OCI-LY1 (cell line): ENCODE data around the gene ARHGAP22.

ENCODE experiments used
- H2AFZ ChIP-seq: fragments of 200-600 bp; sonication (generic), shearing (Covaris generic); 2 replicates; pipeline ENCODE4 v1.6.0; 2014; ENCODE audit warnings: antibody characterized with exemption, mild to moderate bottlenecking, low read length
- H3F3A ChIP-seq: fragments of 200-600 bp; sonication (generic), shearing (Covaris generic); 2 replicates; pipeline ENCODE4 v1.6.0; 2014; ENCODE audit warnings: mild to moderate bottlenecking, antibody characterized with exemption, low read length, moderate library complexity; ENCODE audit not compliant: insufficient read depth
- H3K27ac ChIP-seq: fragments of 200-600 bp; sonication (generic); 2 replicates; pipeline ENCODE4 v1.5.1; 2014; ENCODE audit warnings: low read length, mixed run types, mild to moderate bottlenecking, low read depth; ENCODE audit not compliant: poor library complexity, severe bottlenecking
- H3K27me3 ChIP-seq: fragments of 200-600 bp; sonication (generic); 2 replicates; pipeline ENCODE4 v1.6.0; 2014; ENCODE audit warnings: antibody characterized with exemption, mild to moderate bottlenecking, low read length, moderate library complexity; ENCODE audit not compliant: insufficient read depth
- H3K36me3 ChIP-seq: fragments of 200-600 bp; sonication (generic); 2 replicates; pipeline ENCODE4 v1.6.1; 2014; ENCODE audit warnings: mild to moderate bottlenecking, antibody characterized with exemption, low read length, moderate library complexity, mixed read lengths; ENCODE audit not compliant: insufficient read depth
- H3K4me1 ChIP-seq: fragments of 200-600 bp; sonication (generic); 2 replicates; pipeline ENCODE4 v1.5.1; 2014; ENCODE audit warnings: mild to moderate bottlenecking, low read length, moderate library complexity; ENCODE audit not compliant: insufficient read depth, severe bottlenecking
- H3K4me2 ChIP-seq: fragments of 200-600 bp; sonication (generic), shearing (Covaris generic); 2 replicates; pipeline ENCODE4 v1.6.1; 2014; ENCODE audit warnings: low read length
- H3K4me3 ChIP-seq: fragments of 200-600 bp; sonication (generic); 2 replicates; pipeline ENCODE4 v1.5.1; 2014; ENCODE audit warnings: low read length, low read depth, mild to moderate bottlenecking, mixed read lengths; ENCODE audit not compliant: poor library complexity, severe bottlenecking
- H3K79me2 ChIP-seq: fragments of 200-600 bp; shearing (Covaris generic); 2 replicates; pipeline ENCODE4 v1.6.1; 2016; ENCODE audit warnings: mixed run types, low read length, mixed read lengths; ENCODE audit not compliant: insufficient read depth
- H3K9ac ChIP-seq: fragments of 200-600 bp; sonication (generic), shearing (Covaris generic); 2 replicates; pipeline ENCODE4 v1.6.1; 2014; ENCODE audit warnings: mild to moderate bottlenecking, low read length, mixed read lengths
- H3K9me2 ChIP-seq: fragments of 200-600 bp; sonication (generic), shearing (Covaris generic); 2 replicates; pipeline ENCODE4 v1.6.1; 2014; ENCODE audit warnings: low read depth, mild to moderate bottlenecking, low read length, mixed read lengths
- H3K9me3 ChIP-seq: fragments of 200-600 bp; shearing (Covaris generic); 2 replicates; pipeline ENCODE4 v1.6.1; 2014; ENCODE audit warnings: low read length, mixed read lengths
- H4K20me1 ChIP-seq: fragments of 200-600 bp; sonication (generic), shearing (Covaris generic); 2 replicates; pipeline ENCODE4 v1.6.0; 2016; ENCODE audit warnings: mild to moderate bottlenecking, low read length; ENCODE audit not compliant: insufficient read depth
- CTCF ChIP-seq: fragments of 200-600 bp; sonication (generic), shearing (Covaris generic); IDR thresholded peaks from 2 replicates; pipeline ENCODE4 v1.5.1; 2017; ENCODE audit warnings: mild to moderate bottlenecking, antibody characterized with exemption, low read length, moderate library complexity, mixed read lengths
- EZH2 ChIP-seq: fragments of 200-600 bp; sonication (generic), shearing (Covaris generic); IDR thresholded peaks from 2 replicates; pipeline ENCODE4 v1.8.0; 2017; ENCODE audit warnings: borderline replicate concordance, mixed run types, mild to moderate bottlenecking, antibody characterized with exemption, low read length, moderate library complexity, mixed read lengths

Gene ARHGAP22

DNA sequence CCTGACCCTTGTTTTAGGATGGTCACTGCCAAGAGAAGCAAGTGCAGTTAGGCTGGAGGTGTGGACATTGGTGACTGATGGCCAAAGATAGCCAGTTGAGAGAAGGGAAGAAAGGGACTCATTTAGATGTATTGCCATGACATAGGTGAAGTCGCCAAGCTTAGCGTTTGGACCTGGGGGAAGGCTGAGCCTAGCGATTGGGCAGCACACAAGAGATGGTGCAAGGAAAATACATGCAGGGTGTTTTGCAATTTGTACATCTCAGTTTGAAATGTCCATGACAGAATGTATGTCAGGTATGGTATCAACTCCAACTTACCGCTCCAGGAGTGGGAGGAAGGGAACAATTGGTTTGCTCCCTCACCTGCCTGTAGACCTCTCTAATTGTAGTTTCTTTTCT lies 164.1 kb downstream of the ARHGAP22 start:
- Histone ChIP-seq H3F3A (no peaks in the 10 kb centered on the region), H3K9ac (no peak overlapping the region), H2AFZ (no peak overlapping the region), H3K4me1 (no peaks in the 10 kb centered on the region), H3K9me2 (no peaks in the 10 kb centered on the region), H3K4me2 (no peak overlapping the region), H3K79me2 (no peaks in the 10 kb centered on the region), H3K9me3 (no peaks in the 10 kb centered on the region), H3K27me3 (no peaks in the 10 kb centered on the region), H3K36me3 (no peaks in the 10 kb centered on the region), H3K27ac (no peak overlapping the region), H3K4me3 (no peak overlapping the region), H4K20me1 (no peaks in the 10 kb centered on the region)
- no peak for TF ChIP-seq EZH2
- TF ChIP-seq CTCF: no peak

GRCh38 chr10:48439581-48440041 lies 165.3 kb downstream of the ARHGAP22 start:
- no peaks in the 10 kb centered on the region for H3F3A ChIP-seq
- H3K4me2 ChIP-seq: no peak overlapping the region
- no peaks in the 10 kb centered on the region for H3K4me1 ChIP-seq
- H3K27ac ChIP-seq: no peak overlapping the region
- H3K9ac ChIP-seq: no peak overlapping the region
- H3K9me2 ChIP-seq: no peaks in the 10 kb centered on the region
- no peaks in the 10 kb centered on the region for H3K9me3 ChIP-seq
- H4K20me1 ChIP-seq: no peaks in the 10 kb centered on the region
- H2AFZ ChIP-seq: no peak overlapping the region
- H3K79me2 ChIP-seq: no peaks in the 10 kb centered on the region
- no peaks in the 10 kb centered on the region for H3K36me3 ChIP-seq
- TF ChIP-seq EZH2: no peak
- no peak for TF ChIP-seq CTCF
- H3K4me3 ChIP-seq: no peak overlapping the region
- no peaks in the 10 kb centered on the region for H3K27me3 ChIP-seq

- TF ChIP-seq CTCF (no peak), EZH2 (no peak)
- H3K4me2 ChIP-seq: no peak overlapping the region
- H3K9ac ChIP-seq: no peak overlapping the region
- H3K79me2 ChIP-seq: no peaks in the 10 kb centered on the region
- no peaks in the 10 kb centered on the region for H3K9me2 ChIP-seq
- no peaks in the 10 kb centered on the region for H3K9me3 ChIP-seq
- H3K36me3 ChIP-seq: no peaks in the 10 kb centered on the region
- H2AFZ ChIP-seq: no peak overlapping the region
- H3K4me1 ChIP-seq: no peaks in the 10 kb centered on the region
- H3K4me3 ChIP-seq: no peak overlapping the region
- no peaks in the 10 kb centered on the region for H4K20me1 ChIP-seq
- H3K27ac ChIP-seq: no peak overlapping the region
- no peaks in the 10 kb centered on the region for H3K27me3 ChIP-seq
- H3F3A ChIP-seq: no peaks in the 10 kb centered on the region
Measured at GRCh38 chr10:48439031-48439430, 165.8 kb downstream of the ARHGAP22 start.
